Right ventricle myocardium superior (tissue), 1 donor: Measurements from ENCODE around the gene ADORA2B. TPM values are rescaled to one million over a fixed set of nuclear protein-coding genes. Genes with fewer than 3 reads are reported as not detected.
A peak's percentile ranks its signal among the peaks of the same experiment; 100 is the strongest.
"Not testable (repeated sequence)": the region's sequence is repeated elsewhere in the genome, so short reads cannot be mapped to it uniquely, and the experiment has no call there.

Experiments used
- ATAC-seq: fragments of 200-7000 bp; cut with Tn5 transposase; one replicate; pipeline ENCODE4 v1.9.1; 2020; ENCODE audit warnings: mild to moderate bottlenecking; ENCODE audit not compliant: poor library complexity
- DNase-seq: peaks from one replicate; pipeline ENCODE4 v3.0.0-alpha.2; 2020
- intact Hi-C: fragments of 100-400 bp; cut with DNase I; formaldehyde crosslinking; loops from one replicate; pipeline ENCODE4 v1.11.2; 2022
- total RNA-seq: library from RNA; stranded (reverse); fragmentation: NEBNext Ultra II Directional; extraction: Animal tissue kit (Norgen Biotek cat#: 25700); gene quantifications from one replicate; pipeline ENCODE4 v1.2.1, GENCODE V29; 2021
- donor health status: DM: no; HTN: yes; CAD: no; lungs with severe emphysema.

The ADORA2B gene
- total RNA-seq, 1 donor from 2014 or later = 0.46 TPM

DNA sequence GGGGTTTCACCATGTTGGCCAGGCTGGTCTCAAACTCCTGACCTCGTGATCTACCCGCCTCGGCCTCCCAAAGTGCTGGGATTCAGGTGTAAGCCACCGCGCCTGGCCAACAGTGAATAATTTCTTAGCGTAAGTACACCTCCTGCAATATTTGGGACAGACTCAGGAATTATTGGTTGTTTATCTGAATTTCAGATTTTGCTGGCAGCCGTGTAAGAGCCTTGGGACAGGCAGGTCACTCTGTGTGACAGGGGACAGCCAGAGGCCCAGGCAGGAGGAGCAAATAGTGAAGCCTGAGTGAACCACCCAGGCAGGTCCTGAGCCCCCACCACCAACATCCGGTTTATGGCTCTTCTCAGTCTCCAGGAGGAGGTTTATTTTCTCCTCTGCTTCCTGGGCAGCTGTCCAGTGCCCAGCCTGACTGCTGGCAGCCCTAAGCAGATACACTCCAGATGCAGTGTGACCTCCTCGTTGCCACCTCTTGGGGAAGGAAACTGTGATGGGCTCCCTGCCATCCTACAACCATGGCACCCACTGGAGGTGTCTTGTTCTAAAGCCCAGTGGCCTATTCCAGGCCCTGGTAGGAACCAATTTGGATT, 26.2 kb upstream of the ADORA2B start:
- ATAC-seq (peak; percentile 76), DNase-seq (peak; percentile 48)
- intact Hi-C loops = no loop called here

DNA sequence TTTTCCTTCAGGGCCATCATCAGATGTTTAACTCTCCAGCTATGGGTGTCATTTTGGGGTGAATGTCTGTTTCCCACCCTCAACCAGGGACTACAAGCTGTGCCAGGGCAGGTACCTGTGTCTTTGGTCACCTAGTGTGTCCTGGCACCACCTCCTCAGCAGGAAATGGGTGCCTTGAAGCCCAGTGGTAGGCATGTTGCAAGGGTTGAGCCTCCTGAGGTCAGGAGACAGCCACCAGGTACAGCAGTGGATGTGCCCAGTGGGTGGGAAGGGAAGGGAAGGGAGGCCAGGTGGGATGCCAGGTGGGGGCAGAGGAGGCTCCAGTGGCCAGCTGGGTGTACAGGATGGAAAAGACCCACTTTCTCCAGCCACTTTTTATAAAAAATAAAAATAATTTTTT, 25.5 kb upstream of the ADORA2B start:
- DNase-seq (no peak), ATAC-seq (no peak)
- intact Hi-C loops = no loop called here

DNA sequence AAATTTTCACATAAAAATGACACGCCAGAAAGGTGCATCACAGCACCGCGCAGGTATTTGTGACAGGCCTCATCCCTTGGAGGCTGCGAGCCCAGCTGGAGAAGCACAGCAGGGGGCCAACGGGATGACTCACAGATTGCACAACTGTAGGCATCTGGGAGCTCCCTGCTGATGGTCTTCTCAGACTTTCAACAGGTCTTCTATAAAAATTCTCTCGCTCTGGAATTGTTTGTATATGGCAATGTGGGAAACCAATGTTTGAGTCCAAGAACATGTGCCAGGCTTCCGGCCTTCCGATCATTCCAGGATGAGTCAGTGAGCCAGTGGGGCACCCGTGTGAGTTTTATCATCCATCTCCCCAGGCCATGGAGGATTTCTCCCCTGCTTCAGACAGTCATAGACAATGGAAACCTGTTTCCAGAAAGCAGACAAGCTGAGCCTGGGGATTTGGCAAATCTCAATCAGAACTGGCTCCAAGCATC, 24.1 kb upstream of the ADORA2B start:
- DNase-seq = peak; percentile 46
- intact Hi-C loops = no loop called here
- ATAC-seq = no peak

DNA sequence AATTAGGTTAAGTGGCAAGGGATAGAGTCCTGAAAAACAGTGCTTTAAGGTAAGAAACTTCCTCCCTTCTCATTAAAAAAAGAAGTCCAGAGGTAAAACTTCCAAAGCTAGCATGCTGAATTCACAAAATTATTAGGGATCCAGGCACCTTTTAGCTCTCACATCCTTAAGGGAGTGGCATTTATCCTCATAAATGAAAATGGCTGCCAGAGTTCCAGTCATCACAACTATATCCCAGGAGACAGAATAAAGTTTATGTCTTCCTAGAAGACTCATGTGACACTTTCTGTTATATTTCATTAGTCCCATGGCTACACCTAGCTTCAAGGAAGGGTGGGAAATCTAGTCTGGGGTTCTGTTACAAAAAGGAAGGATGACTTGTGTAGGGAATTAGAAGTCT, 23.3 kb upstream of the ADORA2B start:
- intact Hi-C loops = no loop called here
- ATAC-seq = no peak
- DNase-seq = no peak

DNA sequence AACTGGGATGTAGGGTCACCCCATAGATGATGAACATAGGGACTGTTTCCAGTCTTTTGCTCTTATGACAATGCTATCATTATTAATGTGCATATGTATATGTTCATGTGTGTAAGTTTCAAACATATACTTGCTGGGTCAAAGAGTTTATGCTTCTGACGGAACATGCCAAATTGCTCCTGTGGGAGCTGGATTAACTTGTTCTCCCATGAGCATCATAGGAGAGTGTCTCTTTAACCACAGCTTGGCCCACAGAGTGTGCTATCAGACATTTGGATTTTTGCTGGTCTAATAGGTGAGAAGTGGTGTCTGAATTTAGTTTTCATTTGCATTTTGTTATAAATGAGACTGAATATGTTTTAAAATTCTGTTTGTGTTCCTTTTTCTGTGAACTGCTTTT, 22.3 kb upstream of the ADORA2B start:
- intact Hi-C loops = no loop called here
- ATAC-seq (no peak), DNase-seq (no peak)

DNA sequence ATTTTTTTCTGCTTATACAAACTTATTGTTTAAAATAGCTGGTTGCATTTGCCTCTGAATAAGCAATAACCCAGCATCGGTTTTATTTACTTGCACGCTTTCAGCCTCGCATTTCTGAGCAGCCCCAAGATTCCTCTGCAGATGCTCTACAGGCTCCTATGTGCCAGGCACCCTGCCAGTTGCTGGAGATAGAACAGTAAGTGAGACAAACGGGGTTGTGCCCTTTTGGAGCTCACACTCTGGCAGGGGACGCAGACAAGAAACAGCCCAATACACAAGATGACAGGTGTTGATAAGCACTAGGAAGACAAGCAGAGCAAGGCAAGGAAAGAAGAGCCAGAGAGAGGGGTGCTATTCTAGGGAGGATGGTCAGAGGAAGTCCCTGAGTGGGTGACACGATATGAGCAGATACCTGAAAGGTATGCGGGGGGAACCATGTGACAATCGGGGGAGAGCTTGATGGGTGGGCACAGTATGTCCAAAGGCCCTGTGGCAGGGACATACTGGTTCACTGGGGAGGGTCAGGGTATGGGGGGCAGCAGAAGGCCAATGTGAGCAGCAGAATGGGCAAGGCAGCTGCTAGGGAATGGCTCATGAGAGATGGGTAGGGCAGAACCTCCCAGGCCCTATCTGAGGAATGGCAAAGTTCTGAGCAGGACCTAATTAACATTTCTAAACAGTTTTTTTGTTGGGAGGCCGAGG, 18.7 kb upstream of the ADORA2B start:
- DNase-seq (no peak), ATAC-seq (peak; percentile 63)
- intact Hi-C loops = no loop called here

DNA sequence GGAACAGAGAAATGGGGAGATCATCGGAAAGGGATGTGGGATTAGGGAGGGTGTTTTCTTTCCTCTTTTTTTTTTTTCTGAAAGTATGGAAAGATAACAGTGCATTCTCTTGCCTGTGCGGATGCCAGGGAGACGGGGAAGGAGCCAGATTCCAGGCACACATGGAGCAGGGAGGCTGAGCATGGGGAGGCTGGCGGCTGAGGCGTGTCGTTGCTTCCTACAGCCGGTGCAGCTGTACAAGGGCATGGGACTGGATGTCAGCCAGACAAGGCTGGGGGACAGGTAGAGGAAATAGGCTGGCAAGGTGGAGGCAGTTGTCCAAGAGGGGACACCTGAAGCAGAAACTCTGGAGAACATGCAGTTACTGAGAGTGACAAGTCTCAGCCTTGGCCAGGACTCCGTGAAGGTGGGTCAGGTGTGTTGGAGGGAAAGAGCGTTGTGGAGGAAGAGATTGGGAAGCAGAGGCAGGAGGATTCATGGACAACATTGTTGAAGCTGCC, 16.6 kb upstream of the ADORA2B start:
- intact Hi-C loops = no loop called here
- DNase-seq (no peak), ATAC-seq (no peak)

DNA sequence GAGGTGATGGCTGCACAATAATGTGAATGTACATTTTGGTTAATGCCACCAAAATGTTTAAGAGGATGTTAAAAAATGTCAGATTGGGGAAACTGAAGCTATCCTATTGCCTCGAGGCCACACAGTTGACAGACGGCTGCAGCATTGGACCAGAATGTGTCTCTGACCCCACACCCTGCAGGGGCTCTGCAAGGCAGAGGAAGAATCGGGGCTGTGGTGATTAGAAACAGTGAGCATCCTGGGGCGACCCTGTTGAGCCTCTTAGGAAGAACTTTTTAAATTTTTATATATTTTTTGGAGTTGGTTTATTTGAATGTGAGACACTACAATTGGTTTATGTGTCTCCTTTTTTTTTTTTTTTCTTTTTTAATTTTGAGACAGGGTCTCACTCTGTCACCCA, 15.0 kb upstream of the ADORA2B start:
- intact Hi-C loops = no loop called here
- no peak for ATAC-seq
- DNase-seq = no peak

DNA sequence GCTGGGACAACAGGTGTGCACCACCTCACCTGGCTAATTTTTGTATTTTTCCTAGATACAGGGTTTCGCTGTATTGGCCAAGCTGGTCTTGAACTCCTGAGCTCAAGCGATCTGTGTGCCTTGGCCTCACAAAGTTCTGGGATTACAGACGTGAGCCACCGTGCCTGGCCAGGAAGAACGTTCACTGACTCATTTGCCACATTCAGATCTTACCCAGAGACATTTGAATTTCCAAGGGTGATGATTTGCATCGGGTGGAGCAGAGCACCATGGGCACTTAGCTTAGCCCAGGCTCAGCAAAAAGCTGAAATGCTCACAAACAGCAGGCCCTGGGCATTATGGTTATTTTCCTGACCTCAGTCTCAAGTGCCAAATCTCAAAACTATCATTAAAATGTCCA, 14.5 kb upstream of the ADORA2B start:
- intact Hi-C loops = no loop called here
- DNase-seq = no peak
- no peak for ATAC-seq

DNA sequence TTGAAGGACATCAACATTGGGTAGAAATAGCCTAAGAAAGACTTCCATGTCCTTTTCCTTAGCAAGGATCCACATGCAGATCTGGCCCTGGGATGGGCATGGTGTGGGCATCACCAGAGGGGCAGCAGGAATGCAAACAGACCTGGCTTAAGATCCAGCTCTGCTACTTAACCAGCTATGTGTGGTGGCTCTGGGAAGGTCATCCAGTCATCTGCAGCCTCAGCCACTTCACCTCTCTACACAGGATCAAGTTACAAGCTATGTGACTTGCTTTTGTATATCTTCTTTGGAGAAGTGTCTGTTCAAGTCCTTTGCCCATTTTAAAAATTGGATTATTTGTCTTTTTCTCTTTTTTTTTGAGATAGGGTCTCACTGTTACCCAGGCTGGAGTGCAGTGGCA, 13.5 kb upstream of the ADORA2B start:
- ATAC-seq (no peak), DNase-seq (no peak)
- intact Hi-C loops = no loop called here

DNA sequence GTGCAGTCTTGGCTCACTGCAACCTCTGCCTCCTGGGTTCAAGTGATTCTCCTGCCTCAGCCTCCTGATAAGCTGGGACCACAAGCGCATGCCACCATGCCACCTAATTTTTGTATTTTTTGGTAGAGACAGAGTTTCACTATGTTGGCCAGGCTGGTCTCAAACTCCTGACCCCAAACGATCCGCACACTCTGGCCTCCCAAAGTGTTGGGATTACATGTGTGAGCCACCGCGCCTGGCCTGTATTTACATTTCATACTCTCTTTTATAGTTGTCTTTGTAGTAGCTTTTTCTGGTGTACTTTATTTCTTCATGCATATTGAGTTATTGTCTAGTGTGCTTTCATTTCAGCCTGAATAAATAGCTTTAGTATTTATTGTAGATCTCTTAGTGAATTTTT, 10.1 kb upstream of the ADORA2B start:
- DNase-seq (no peak), ATAC-seq (no peak)
- intact Hi-C loops = no loop called here

DNA sequence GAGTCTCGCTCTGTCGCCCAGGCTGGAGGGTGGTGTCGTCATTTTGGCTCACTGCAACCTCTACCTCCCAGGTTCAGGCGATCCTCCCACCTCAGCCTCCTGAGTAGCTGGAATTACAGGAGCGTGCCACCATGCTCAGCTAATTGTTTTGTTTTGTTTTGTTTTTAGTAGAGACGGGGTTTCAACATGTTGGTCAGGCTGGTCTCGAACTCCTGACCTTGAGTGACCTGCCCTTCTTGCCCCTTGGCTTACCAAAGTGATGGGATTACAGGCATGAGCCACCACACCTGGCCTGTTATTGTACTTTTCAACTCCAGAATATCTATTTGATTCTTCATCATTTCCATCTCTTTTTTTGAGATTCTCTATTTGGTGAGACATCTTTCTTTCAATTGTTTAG, 9.0 kb upstream of the ADORA2B start:
- intact Hi-C loops = no loop called here
- DNase-seq (no peak), ATAC-seq (no peak)

DNA sequence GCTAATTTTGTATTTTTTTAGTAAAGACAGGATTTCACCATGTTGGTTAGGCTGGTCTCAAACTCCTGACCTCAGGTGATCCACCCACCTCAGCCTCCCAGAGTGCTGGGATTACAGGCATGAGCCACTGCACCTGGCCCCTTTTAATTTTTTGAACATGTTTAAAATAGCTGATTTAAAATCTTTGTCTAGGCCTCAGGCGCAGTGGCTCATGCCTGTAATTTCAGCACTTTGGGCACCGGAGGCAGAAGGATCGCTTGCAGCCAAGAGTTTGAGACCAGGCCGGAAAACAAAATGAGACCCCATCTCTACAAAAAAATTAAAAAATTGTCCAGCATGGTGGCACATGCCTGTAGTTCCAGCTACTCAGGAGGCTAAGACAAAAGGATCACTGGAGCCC, 8.4 kb upstream of the ADORA2B start:
- DNase-seq, ATAC-seq, intact Hi-C loops: not testable (repeated sequence)

DNA sequence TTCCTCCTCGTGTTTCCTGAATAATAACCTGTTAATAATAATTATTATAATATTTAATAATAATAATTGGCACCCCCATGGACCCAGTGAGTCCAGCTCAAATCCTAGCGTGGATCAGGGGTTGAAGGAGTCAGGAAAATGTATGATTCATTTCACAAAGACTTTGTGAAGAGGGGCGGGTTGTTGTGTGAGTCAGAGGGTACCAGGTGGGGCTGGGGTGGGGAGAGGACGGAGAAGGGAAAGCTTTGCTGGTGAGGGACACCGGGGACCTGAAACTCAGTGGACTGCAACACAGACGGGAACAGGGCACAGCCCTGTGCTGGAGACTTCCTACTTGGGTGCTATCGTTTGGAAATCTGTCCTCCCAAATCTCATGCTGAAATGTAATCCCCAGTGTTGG, 3.1 kb upstream of the ADORA2B start:
- intact Hi-C loops = loop anchor here (10.0 kb wide), 1 partner anchor 53 kb away; the partner anchor contains the start of genes TTC19 and ZSWIM7
- no peak for ATAC-seq
- no peak for DNase-seq

DNA sequence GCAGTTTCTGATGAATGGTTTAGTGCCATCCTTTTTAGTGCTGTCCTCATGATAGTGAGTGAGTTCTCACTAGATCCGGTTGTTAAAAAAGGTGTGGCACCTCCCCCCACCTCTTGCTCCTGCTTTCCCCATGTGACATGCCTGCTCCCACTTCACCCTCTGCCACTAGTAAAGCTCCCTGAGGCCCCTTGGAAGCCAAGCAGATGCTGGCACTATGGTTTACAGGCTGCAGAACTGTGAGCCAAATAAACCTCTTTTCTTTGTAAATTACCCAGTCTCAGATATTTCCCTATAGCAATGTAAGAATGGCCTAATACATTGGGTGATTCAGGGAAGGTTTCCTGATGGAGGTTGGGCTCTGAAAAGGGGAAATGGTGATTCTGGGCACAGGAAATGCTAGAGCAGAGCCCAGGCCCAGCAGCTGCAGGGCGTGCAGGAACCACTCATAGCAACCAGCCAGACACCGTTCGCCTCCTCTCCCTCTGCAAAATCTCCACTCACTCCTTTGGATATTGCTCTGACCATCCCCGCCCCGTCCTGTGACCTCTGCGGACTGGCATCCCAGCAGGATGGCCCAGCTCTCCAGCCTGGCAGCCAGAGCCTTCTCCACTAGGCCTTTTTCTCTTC, 2.6 kb upstream of the ADORA2B start:
- peak; percentile 10 for ATAC-seq

DNA sequence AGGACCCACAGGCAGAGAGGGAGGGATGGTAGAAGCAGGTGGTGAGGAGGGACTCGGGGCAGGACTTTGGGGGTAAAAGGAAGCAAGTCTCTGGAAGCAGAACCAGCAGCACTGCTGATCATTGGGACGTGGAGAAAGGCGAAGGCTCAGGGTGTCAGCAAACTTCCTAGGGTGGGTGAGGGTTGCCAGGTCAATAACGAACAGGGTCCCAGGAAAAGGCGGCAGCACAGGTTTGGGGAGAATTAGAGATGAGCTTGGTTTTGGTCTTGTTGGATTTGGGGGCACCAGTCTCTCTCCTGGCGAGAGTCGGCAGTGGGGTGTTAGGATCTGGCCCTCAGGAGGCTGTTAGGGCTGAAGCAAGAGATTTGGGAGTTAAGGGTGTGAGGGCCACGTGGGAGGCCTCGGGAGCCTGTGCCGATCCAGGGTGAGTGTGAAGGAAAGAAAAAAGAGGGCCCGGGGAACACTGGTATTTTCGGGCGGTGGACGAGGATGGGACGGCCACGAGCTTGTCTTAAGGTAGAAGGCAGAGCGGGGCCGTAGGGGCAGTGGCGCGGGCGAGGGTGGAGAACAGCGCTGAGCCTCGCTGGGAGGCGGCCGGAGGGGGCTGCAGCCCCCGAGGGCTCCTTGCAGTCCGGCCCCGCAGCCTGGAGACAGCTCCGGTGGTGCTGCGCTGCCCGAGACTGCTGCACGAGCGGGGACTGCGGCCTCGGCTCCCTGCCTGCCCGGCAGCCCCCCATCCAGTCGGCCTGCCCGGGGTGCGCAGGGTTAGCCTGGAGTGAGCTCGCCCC, 765 bp upstream of the ADORA2B start:
- DNase-seq = no peak
- no peak for ATAC-seq
- intact Hi-C loops = loop anchor here (10.0 kb wide), 1 partner anchor 51 kb away; the partner anchor contains the start of genes TTC19 and ZSWIM7

More for the DNA sequence above, 2.6 kb upstream of the ADORA2B start:
- DNase-seq = peak; percentile 63
- intact Hi-C loops = loop anchor here (10.0 kb wide), 1 partner anchor 52 kb away; the partner anchor contains the start of genes TTC19 and ZSWIM7

DNA sequence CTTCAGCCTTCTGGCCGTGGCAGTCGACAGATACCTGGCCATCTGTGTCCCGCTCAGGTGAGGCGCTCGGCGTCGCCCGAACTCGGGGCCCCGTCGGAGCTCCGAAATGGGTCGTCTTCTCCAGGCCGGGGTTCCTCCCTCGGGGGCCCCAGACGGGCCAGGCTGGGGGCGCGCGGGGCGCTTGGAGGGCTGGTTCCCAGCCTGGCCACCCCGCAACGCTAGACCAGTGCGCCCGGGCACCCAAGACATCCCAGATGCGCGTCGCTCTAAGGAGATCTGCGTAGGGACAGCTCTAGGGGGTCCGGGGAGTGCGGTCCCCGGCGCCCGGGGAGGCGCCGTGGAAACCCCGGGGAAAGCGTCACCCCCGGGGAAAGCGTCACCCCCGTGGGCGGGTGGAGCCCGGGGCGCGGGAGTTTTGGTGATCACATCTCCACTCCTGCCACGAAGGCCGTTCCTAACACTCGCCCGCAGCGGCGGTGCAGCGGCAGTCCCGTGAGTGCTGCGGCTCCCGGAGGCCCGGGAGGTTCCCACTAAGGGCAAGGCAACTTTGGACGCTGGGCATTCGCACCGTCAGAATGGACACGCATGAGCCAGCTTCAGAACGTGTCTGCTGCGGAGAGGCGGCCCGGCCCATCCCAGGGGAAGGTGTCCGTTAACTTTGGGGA, 729 bp downstream of the ADORA2B start:
- DNase-seq (no peak), ATAC-seq (peak; percentile 30)
- intact Hi-C loops = loop anchor here (10.0 kb wide), 1 partner anchor 49 kb away; the partner anchor contains the start of genes TTC19 and ZSWIM7

DNA sequence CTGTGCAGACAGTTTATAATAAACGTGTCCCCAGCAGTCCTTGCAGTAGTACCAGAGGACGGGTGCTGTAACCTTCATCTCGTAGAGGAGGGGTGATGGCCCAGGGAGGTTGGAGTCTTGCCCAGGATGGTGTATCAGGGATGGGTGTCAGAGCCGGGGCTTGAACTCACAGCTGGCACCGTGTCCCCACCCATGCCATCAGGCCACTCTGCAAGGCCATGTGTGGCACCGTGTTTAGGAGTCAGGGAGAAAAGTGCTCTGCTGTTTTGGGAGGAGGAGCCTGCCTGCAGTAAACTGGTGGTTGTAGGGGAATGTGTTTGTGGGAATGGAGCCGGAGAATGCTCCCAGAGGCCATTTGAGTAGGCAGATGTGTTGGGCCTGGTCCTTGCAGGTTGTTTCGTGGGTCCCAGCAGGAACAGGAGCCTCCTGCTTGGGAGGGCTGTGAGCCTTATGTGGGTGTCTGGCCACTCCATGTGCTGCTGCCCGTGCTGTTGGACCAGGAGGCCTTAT, 1.7 kb downstream of the ADORA2B start:
- no peak for DNase-seq
- no peak for ATAC-seq
- intact Hi-C loops = loop anchor here (10.0 kb wide), 1 partner anchor 48 kb away; the partner anchor contains the start of genes TTC19 and ZSWIM7
